Left lobe of liver (tissue), 2 donors: ENCODE data around the gene DEDD2. TPM values are rescaled to one million over a fixed set of nuclear protein-coding genes. Genes with fewer than 3 reads are reported as not detected.

Source experiments
- ATAC-seq: fragments of 200-7000 bp; cut with Tn5 transposase; one replicate; pipeline ENCODE4 v1.9.1; 2020; ENCODE audit warnings: mild to moderate bottlenecking, moderate library complexity
- DNase-seq: peaks from one replicate; pipeline ENCODE4 v3.0.0-alpha.2; 2020; ENCODE audit warnings: low spot score
- total RNA-seq: library from RNA; stranded (reverse); gene quantifications from one replicate; pipeline ENCODE4 v1.2.1, GENCODE V29; 2021
- donor health status: DM: no; HTN: no; CAD: no; lungs with moderate emphysema.
- donor health status: DM: no; HTN: yes; CAD: no.

The DEDD2 gene
- total RNA-seq, 1 donor from 2014 or later: 15.0 TPM

GRCh38 chr19:42249149-42249750, 31.8 kb upstream of the DEDD2 start:
- DNase-seq (no peak), ATAC-seq (no peak)

DNA sequence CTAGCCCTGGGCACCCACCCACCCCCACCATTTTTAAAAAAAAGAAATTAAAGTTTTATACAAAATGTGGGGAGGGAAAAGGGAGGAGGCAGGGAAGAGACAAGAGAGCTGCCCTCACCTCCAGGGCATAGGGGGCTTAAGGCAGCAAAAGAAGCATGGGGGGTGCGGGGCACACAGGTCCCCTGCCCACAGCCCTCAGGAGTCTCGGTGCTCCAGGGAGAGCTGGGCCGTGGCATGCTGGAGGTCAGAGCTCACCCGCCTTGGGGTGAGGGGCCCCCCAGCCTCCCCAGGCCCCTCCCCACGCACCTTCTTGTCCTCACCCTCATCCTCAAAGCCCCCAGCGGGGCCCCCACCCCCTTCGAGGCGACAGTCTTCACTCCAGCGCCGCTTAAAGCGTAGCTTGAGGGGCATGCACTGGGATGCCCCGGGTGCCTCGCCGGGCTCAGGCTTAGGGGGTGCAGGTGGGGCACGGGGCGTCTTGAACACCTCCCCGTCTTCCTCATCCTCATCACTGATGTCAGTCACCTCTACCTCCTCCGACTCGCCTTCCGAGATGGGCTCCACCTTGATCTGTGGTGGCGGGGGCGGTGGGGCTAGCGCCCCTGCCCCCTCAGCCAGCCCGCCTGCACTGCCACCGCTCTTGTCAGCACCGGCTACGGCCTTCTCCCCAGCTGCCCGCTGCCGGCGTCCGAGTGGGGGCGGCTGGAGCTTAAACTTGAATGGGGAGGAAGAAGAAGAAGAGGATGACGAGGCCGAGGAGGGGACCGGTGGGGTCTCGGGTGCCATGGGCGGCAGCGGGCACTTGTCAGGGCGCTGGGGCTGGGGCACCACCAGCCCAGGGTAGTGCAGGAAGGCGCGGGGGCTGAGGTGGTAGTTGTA, 31.0 kb upstream of the DEDD2 start:
- ATAC-seq: no peak
- DNase-seq: no peak

DNA sequence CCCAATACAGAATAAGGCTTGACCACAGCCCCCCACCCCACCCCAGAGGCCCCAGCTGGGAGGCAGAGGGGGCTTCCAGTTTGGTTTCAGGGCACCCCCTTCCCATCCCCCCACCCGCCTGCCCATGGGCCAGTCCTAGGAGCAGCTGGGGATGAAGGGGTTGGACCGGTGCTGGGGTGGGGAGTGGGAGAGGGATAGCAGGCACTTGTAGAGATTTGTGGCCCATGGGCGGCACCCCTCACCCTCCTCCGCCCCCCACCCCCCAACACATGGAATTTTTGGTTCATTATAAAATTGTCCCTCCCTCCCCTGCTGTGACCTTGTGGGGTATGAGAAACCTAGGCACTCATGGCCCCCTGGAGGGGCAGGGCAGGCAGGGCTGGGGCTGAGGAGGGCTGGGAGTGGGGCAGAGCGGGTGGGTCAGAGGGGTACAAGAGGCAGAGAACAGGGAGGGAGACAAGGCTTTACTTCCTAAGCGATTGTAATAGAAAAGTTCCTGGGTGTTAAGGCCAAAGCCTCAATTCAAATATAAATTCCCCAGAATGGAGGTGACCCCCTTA, 30.2 kb upstream of the DEDD2 start:
- ATAC-seq (no peak), DNase-seq (no peak)

- no peak for DNase-seq
- no peak for ATAC-seq
These were observed 29.6 kb upstream of the DEDD2 start for GRCh38 chr19:42246922-42247639.

DNA sequence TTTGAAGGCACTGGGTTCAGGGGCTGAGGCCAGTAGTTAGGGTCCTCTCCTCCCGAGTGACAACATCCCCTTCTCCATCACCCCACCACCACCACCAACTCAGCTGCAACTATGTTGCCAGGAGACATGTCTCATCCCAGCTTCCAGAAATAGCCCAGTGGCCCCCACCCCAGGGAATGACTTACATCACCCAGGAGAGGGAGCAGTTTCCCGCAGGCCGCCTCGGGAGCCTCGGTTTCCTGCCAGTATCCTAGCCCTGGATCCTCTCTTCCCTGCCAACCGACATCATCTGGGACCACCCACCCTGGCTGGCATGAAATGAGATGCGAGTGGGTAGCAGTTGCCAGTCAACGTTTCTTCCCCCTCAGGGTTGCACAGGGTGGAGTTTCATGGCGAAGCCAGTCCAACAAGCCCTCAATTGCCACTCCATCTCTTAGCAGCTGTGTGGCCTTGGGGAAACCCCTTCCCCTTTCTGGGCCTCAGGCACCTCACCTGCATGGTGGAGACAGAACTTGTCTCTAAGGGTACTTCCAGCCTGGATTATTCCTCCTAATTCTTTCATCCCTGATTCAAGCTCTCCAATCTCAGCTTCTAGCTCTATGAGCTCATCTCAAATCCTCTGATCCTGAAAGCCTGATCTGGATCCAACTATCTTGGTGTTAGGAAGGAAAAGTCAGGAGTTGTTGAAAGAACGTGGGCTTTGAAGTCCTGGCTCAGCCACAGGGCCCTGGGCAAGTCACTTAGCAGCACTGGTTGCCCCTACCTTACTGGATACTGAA, 28.9 kb upstream of the DEDD2 start:
- ATAC-seq (no peak), DNase-seq (peak; percentile 65)

- DNase-seq: no peak
- no peak for ATAC-seq
These were observed 27.8 kb upstream of the DEDD2 start for GRCh38 chr19:42245231-42245630.

- peak; percentile 94 for DNase-seq
- ATAC-seq: peak; percentile 60
These were observed 27.1 kb upstream of the DEDD2 start for GRCh38 chr19:42244347-42245220.

- DNase-seq: peak; percentile 99
- ATAC-seq: peak; percentile 79
These were observed 25.3 kb upstream of the DEDD2 start, which contains the start of gene GSK3A for GRCh38 chr19:42242512-42243409. TSS of gene GSK3A (minus strand) at chr19:42242602. CDS start at chr19:42242465, 137 bp downstream.

DNA sequence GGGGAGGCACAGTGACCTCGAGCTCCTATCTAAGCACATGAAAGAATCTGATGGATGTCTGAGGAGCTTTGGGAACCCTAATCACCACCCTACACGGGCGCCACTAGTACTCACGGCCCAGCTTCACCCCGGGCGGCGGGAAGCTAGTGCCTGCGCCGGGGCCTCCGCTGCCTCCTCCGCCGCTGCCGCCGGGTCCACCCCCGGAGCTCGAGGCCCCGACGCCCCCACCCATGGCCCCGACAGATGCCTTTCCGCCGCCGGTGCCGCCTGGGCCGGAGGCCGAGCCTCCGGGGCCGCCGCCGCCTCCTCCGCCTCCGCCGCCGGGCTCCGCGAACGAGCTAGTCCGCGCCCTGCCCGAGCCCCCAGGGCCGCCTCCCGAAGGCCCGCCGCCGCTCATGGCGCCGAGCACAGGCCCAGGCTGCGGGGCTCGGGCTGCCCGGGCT, 24.6 kb upstream of the DEDD2 start:
- no peak for DNase-seq
- no peak for ATAC-seq

DNA sequence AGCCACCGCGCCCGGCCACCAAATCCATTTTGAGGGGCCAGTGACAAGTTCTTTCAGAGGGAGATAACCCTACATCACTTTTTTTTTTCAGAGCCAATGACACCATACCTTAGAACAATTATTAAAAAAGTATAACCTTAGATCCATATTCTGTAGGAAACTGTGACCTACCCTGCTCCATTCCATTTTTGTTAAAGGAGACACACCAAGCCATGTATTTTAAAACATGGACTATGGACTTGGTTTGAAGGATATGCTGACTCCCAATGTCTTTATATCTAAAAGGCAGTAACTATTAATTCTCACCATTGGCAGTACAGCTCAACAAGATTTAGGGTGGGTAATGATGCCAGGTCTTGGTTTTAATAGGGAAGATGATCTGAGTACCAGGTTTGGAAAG, 23.8 kb upstream of the DEDD2 start:
- no peak for DNase-seq
- no peak for ATAC-seq

- ATAC-seq (no peak), DNase-seq (no peak)
These were observed 22.2 kb upstream of the DEDD2 start for GRCh38 chr19:42239544-42240220.

GRCh38 chr19:42235181-42235580, 17.7 kb upstream of the DEDD2 start:
- DNase-seq (no peak), ATAC-seq (no peak)

GRCh38 chr19:42234364-42234763, 16.9 kb upstream of the DEDD2 start:
- no peak for DNase-seq

DNA sequence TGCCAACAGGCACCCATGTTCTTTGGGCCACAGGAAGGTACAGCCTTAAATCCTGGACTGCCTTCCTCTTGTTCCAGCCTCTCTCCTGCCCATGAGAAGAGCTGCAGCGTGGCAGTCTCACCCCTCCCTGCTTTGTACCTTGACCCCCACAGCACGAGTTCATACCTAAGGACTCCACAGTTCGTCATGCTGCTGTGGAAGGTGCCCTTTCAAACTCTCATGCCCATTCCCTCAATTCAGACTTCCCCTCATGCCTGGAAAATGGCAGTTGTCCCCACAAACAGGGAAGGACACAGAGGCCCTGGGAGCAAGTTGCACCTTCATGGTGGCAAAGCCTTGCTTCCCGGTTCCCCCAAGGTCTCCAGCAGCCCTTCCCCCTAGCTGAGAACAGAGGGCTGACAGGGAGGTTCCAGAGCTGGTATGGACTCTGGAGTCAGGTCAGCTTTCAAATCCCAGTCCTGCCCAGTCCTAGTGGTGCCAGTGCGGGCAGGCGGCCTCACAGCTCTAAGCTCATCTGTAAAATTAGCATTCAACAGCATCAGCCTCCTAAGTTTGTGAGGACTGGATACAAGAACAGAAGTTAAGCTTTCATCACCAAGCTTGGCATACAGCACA, 16.3 kb upstream of the DEDD2 start:
- no peak for ATAC-seq
- no peak for DNase-seq

More at GRCh38 chr19:42234364-42234763, 16.9 kb upstream of the DEDD2 start:
- no peak for ATAC-seq

DNA sequence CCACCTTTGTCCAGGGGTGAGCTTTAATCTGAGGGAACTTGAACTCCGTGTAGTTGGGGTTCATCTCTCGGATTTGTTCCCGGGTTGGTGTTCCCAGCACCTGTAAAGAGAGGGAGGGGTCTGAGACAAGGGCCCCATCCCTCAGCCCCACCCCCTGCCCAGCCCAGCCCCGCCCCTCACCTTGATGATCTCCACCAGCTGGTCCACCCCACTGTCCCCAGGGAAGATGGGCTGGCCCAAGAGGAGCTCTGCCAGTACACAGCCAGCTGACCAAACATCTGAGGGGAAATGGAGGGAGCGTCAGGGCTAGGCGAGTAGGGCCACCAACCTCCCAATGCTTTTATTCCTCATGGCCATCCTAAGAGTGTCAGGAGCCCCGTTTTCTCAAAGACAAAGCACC, 15.6 kb upstream of the DEDD2 start:
- DNase-seq (no peak), ATAC-seq (no peak)

- ATAC-seq (no peak), DNase-seq (no peak)
These were observed 15.0 kb upstream of the DEDD2 start for GRCh38 chr19:42232435-42232834.

- DNase-seq (no peak), ATAC-seq (no peak)
These were observed 13.1 kb upstream of the DEDD2 start for GRCh38 chr19:42230571-42230970.
